Panc1 (cell line): ENCODE results near the gene RPS19BP1. TPM values are rescaled to one million over a fixed set of nuclear protein-coding genes. Genes with fewer than 3 reads are reported as not detected.

Experiments
- ATAC-seq: fragments of 200-7000 bp; cut with Tn5 transposase; 2 replicates; pipeline ENCODE4 v1.9.1; 2020; ENCODE audit warnings: mild to moderate bottlenecking, moderate library complexity
- BruUV-seq: library from RNA; stranded (reverse); fragments of 400-500 nt; replicated peaks from 2 replicates; lab custom pipeline; 2021; lab: Mats Ljungman, UMichigan
- CTCF ChIA-PET: fragments of 300-600 bp; sonication (Branson Sonifier 250); formaldehyde crosslinking; loops from one replicate; lab custom pipeline; 2022; ENCODE audit warnings: antibody characterized with exemption; lab: Charles Lee
- POLR2A ChIA-PET: fragments of 300-600 bp; sonication (Branson Sonifier 250); formaldehyde crosslinking; loops from one replicate; lab custom pipeline; 2022; ENCODE audit warnings: antibody characterized with exemption; lab: Charles Lee
- DNase-seq: peaks from one replicate; pipeline ENCODE4 v3.0.0-alpha.2; 2010; ENCODE audit warnings: low read depth, low spot score
- H3K27ac ChIP-seq: 2 replicates; pipeline ENCODE4 v1.5.1; 2011; ENCODE audit warnings: mild to moderate bottlenecking, low read length, inconsistent platforms
- H3K27me3 ChIP-seq: fragments of 200-500 bp; sonication (Bioruptor generic); 2 replicates; pipeline ENCODE4 v1.6.0; 2014; ENCODE audit warnings: low read length, inconsistent platforms; ENCODE audit not compliant: control insufficient read depth, insufficient read depth
- H3K36me3 ChIP-seq: fragments of 200-500 bp; sonication (Bioruptor generic); 2 replicates; pipeline ENCODE4 v1.5.1; 2014; ENCODE audit warnings: inconsistent platforms, mild to moderate bottlenecking, low read length, moderate library complexity; ENCODE audit not compliant: control insufficient read depth, insufficient read depth
- H3K4me1 ChIP-seq: 2 replicates; pipeline ENCODE4 v1.5.1; 2011; ENCODE audit warnings: inconsistent platforms, mild to moderate bottlenecking, low read length, moderate library complexity; ENCODE audit not compliant: control insufficient read depth, insufficient read depth
- H3K4me3 ChIP-seq, 2 experiments: 2 replicates each; pipeline ENCODE4 v1.5.1; 2011 to 2012; ENCODE audit warnings: low read depth in 2 of 2, low read length in 2 of 2, mild to moderate bottlenecking in 2 of 2, inconsistent platforms in 1 of 2, moderate library complexity in 1 of 2
- H3K9me3 ChIP-seq: fragments of 200-500 bp; sonication (Bioruptor generic); 2 replicates; pipeline ENCODE4 v1.5.1; 2014; ENCODE audit warnings: low read depth, mild to moderate bottlenecking, inconsistent platforms, low read length, moderate library complexity; ENCODE audit not compliant: control insufficient read depth, insufficient read depth
- POLR2AphosphoS5 ChIP-seq: IDR thresholded peaks from 2 replicates; pipeline ENCODE4 v1.6.1; 2012; ENCODE audit warnings: mild to moderate bottlenecking, low read depth, low read length, moderate library complexity
- SIN3A ChIP-seq: IDR thresholded peaks from 2 replicates; pipeline ENCODE4 v1.6.1; 2012; ENCODE audit warnings: low read depth, mild to moderate bottlenecking, low read length, moderate library complexity, borderline replicate concordance; ENCODE audit not compliant: insufficient read depth
- TCF7L2 ChIP-seq: IDR thresholded peaks from 2 replicates; pipeline ENCODE4 v1.6.1; 2011; ENCODE audit warnings: mild to moderate bottlenecking, low read depth, low read length, inconsistent platforms
- in situ Hi-C: cut with HindIII; loops from 2 replicates; pipeline ENCODE4 v1.10.0; 2016; ENCODE audit warnings: low sequenced_read_pairs, low pct_unique_long_range_greater_than_20kb
- intact Hi-C: fragments of 100-400 bp; cut with micrococcal nuclease; formaldehyde crosslinking; loops from one replicate; pipeline ENCODE4 v1.10.0; 2022; ENCODE audit not compliant: unreplicated experiment
- total RNA-seq: library from RNA; stranded (reverse); gene quantifications from one replicate; pipeline ENCODE4 v1.2.1, GENCODE V29; 2021; ENCODE audit not compliant: unreplicated experiment
- TF ChIP-seq, protein P1 (sequence below): fragments of 450-650 bp; IDR thresholded peaks from 2 replicates; pipeline ENCODE4 v1.5.1; 2017; ENCODE audit warnings: mild to moderate bottlenecking
- TF ChIP-seq, protein P2 (sequence below), 2 experiments: IDR thresholded peaks; 2 replicates each; pipeline ENCODE4 v1.6.1; 2011 to 2012; ENCODE audit warnings: low read depth in 2 of 2, control low read depth in 1 of 2, low read length in 1 of 2, mild to moderate bottlenecking in 1 of 2, moderate library complexity in 1 of 2; ENCODE audit not compliant: insufficient read depth in 1 of 2

Gene RPS19BP1
- total RNA-seq, 1 experiment from 2014 or later = 123 TPM

DNA sequence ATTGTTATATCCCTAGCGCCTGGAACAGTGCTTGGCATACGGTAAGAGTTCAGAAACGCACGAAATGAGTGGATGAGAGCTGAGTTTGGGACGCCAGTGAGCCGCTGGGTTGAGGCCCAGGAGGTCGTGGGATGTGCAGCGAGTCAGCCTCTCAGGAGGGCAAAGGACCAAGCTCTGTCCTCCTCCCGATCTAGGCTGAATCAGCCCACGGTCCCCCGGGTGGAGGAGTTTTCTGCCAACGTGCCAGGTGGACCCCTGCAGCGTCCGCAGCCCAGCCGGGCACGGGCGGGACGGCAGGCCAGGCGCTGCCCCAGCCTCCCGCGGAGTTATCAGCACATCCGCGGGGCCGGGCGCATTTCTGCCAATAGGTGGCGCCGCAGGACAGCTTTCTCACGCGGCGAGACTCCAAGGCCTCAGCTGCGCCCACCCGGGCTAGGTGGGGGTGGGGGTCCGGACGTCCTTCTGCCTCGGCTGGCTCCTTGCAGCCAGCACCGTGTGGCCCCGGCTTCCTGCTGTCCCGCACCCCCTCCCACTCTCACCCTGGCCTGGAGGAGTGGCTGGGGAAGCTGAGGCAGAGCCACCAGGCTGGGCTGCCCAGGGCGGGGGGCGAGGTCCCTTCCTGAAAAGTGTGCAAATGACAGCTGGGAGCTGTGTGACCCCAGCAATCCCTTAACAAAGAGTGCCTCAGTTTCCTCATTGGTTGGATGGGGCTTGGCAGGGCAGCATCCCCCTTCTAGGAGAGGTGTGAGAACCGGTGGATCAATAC lies 2.2 kb upstream of the RPS19BP1 start:
- peaks cover 28% of the 10 kb centered on the region for H3K4me1 ChIP-seq
- no peaks in the 10 kb centered on the region for H3K27me3 ChIP-seq
- POLR2A ChIA-PET = interaction anchor here (0.6 kb wide), 1 partner anchor 85 kb away, joined by 4 read pairs; no protein-coding TSS in a partner anchor
- peak overlapping the region; percentile 48; the same call in 1 of the 2 replicates for H3K27ac ChIP-seq
- H3K9me3 ChIP-seq = no peaks in the 10 kb centered on the region
- BruUV-seq = no TSS peak
- CTCF ChIA-PET = interaction anchor here (0.7 to 1.5 kb wide), 3 partner anchors 284 to 502 kb away, joined by 3 to 4 read pairs (median 3); no protein-coding TSS in a partner anchor
- in situ Hi-C loops = no loop called here
- peak; percentile 69 for ATAC-seq
- peaks cover 4% of the 10 kb centered on the region; the same call in 1 of the 2 replicates for H3K36me3 ChIP-seq
- no peak for DNase-seq
- intact Hi-C loops = loop anchor here (5.0 kb wide), 2 partner anchors 37 to 503 kb away; no protein-coding TSS in a partner anchor
- TF ChIP-seq, protein P1, sequence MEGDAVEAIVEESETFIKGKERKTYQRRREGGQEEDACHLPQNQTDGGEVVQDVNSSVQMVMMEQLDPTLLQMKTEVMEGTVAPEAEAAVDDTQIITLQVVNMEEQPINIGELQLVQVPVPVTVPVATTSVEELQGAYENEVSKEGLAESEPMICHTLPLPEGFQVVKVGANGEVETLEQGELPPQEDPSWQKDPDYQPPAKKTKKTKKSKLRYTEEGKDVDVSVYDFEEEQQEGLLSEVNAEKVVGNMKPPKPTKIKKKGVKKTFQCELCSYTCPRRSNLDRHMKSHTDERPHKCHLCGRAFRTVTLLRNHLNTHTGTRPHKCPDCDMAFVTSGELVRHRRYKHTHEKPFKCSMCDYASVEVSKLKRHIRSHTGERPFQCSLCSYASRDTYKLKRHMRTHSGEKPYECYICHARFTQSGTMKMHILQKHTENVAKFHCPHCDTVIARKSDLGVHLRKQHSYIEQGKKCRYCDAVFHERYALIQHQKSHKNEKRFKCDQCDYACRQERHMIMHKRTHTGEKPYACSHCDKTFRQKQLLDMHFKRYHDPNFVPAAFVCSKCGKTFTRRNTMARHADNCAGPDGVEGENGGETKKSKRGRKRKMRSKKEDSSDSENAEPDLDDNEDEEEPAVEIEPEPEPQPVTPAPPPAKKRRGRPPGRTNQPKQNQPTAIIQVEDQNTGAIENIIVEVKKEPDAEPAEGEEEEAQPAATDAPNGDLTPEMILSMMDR = peak; percentile 89
- TF ChIP-seq POLR2AphosphoS5 = no peak
- peak overlapping the region in 1 of 2 experiments; percentile 39; a peak in 2 of 4 replicates for H3K4me3 ChIP-seq

DNA sequence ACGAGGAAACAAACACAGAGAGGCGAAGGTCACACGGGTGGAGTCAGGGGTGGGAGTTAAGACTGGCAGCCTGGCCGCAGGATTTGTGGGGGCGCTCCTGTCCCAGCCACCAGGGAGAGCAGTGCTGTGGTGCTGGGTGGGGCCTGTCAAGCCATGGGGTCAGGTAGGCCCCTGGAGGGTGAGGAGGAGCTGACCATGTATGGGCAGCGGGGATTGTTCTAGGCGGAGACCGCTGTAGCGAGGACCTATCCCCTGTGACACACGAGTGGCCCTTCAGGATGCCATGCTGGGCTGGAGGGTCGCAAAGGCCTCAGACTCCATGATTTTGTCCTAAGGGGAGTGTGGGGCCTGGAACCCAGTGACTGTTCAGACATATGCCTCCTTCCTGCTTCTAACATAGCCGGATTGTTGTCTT lies 1.6 kb upstream of the RPS19BP1 start:
- no peak overlapping the region for H3K4me3 ChIP-seq
- TF ChIP-seq POLR2AphosphoS5 = no peak
- TF ChIP-seq, protein P2, sequence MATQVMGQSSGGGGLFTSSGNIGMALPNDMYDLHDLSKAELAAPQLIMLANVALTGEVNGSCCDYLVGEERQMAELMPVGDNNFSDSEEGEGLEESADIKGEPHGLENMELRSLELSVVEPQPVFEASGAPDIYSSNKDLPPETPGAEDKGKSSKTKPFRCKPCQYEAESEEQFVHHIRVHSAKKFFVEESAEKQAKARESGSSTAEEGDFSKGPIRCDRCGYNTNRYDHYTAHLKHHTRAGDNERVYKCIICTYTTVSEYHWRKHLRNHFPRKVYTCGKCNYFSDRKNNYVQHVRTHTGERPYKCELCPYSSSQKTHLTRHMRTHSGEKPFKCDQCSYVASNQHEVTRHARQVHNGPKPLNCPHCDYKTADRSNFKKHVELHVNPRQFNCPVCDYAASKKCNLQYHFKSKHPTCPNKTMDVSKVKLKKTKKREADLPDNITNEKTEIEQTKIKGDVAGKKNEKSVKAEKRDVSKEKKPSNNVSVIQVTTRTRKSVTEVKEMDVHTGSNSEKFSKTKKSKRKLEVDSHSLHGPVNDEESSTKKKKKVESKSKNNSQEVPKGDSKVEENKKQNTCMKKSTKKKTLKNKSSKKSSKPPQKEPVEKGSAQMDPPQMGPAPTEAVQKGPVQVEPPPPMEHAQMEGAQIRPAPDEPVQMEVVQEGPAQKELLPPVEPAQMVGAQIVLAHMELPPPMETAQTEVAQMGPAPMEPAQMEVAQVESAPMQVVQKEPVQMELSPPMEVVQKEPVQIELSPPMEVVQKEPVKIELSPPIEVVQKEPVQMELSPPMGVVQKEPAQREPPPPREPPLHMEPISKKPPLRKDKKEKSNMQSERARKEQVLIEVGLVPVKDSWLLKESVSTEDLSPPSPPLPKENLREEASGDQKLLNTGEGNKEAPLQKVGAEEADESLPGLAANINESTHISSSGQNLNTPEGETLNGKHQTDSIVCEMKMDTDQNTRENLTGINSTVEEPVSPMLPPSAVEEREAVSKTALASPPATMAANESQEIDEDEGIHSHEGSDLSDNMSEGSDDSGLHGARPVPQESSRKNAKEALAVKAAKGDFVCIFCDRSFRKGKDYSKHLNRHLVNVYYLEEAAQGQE (IDR thresholded peaks at IDR 0.05; ENCODE audit: insufficient read depth in 1 of 2, low read depth in 2 of 2, low read length in 1 of 2) = no peak
- no peak for TF ChIP-seq TCF7L2
- TF ChIP-seq, protein P1 = no peak
- no peak for TF ChIP-seq SIN3A
- H3K27me3 ChIP-seq = no peaks in the 10 kb centered on the region
- no peak for DNase-seq
- intact Hi-C loops = loop anchor here (5.0 kb wide), 1 partner anchor 37 kb away; no protein-coding TSS in a partner anchor
- POLR2A ChIA-PET = interaction anchor here (0.6 kb wide), 1 partner anchor 84 kb away, joined by 4 read pairs; no protein-coding TSS in a partner anchor
- no peak for ATAC-seq
- in situ Hi-C loops = no loop called here
- no TSS peak for BruUV-seq
- peaks cover 33% of the 10 kb centered on the region for H3K4me1 ChIP-seq
- peaks cover 4% of the 10 kb centered on the region; the same call in 1 of the 2 replicates for H3K36me3 ChIP-seq
- H3K9me3 ChIP-seq = no peaks in the 10 kb centered on the region
- CTCF ChIA-PET = interaction anchor here (0.6 to 0.8 kb wide), 2 partner anchors 502 to 546 kb away, joined by 3 to 5 read pairs; no protein-coding TSS in a partner anchor
- H3K27ac ChIP-seq = peak overlapping the region; percentile 48; the same call in 1 of the 2 replicates
